SK-N-SH (cell line): ENCODE results near the gene TRPV6. TPM values are rescaled to one million over a fixed set of nuclear protein-coding genes. Genes with fewer than 3 reads are reported as not detected.

Experiments used
- CTCF ChIA-PET: fragments of 300-600, 350-600 bp; formaldehyde crosslinking; extraction: SDS; loops from one replicate; lab custom pipeline; 2021; lab: Yijun Ruan, JAX
- POLR2A ChIA-PET: fragments of 350-600 bp; sonication (Branson Sonifier 250); formaldehyde crosslinking; extraction: SDS; loops from one replicate; lab custom pipeline; 2020; ENCODE audit warnings: antibody characterized with exemption, inconsistent platforms; lab: Yijun Ruan, JAX
- DNase-seq: peaks from one replicate; pipeline ENCODE4 v3.0.0; 2012
- H2AFZ ChIP-seq: fragments of 200-600 bp; sonication (generic); 2 replicates; pipeline ENCODE4 v1.8.1; 2016; ENCODE audit warnings: antibody characterized with exemption, mild to moderate bottlenecking, low read depth
- H3F3A ChIP-seq: fragments of 200-600 bp; sonication (generic); replicated peaks from 2 replicates; pipeline ENCODE3; 2016; ENCODE audit warnings: antibody characterized with exemption, mild to moderate bottlenecking; ENCODE audit not compliant: insufficient read depth
- H3K27ac ChIP-seq, 2 experiments: fragments of 200-500 bp in 1 of 2; fragments of 200-600 bp in 1 of 2; sonication (Bioruptor generic) in 1 of 2; sonication (generic), shearing (Covaris generic) in 1 of 2; 2 replicates each; pipeline versions ENCODE4 v1.5.1 to v1.6.1; 2014 to 2016; ENCODE audit warnings: low read depth in 2 of 2, inconsistent platforms in 1 of 2, low read length in 1 of 2, mild to moderate bottlenecking in 1 of 2, mixed read lengths in 1 of 2
- H3K27me3 ChIP-seq: fragments of 200-600 bp; sonication (generic), shearing (Covaris generic); 2 replicates; pipeline ENCODE4 v1.6.1; 2016; ENCODE audit warnings: mixed run types; ENCODE audit not compliant: insufficient read depth
- H3K36me3 ChIP-seq, 2 experiments: fragments of 200-500 bp in 1 of 2; fragments of 200-600 bp in 1 of 2; sonication (Bioruptor generic) in 1 of 2; sonication (generic) in 1 of 2; replicated peaks in 1 of 2; 2 replicates each; pipeline versions ENCODE3 to v1.5.1; 2014 to 2016; ENCODE audit warnings: low read length in 1 of 2, mild to moderate bottlenecking in 1 of 2; ENCODE audit not compliant: insufficient read depth in 2 of 2, control insufficient read depth in 1 of 2
- H3K4me1 ChIP-seq, 2 experiments: fragments of 200-500 bp in 1 of 2; fragments of 200-600 bp in 1 of 2; sonication (Bioruptor generic) in 1 of 2; sonication (generic), shearing (Covaris generic) in 1 of 2; 2 replicates each; pipeline versions ENCODE4 v1.5.1 to v1.6.1; 2014 to 2016; ENCODE audit warnings: low read depth in 1 of 2, low read length in 1 of 2, mixed run types in 1 of 2; ENCODE audit not compliant: insufficient read depth in 2 of 2, control insufficient read depth in 1 of 2
- H3K4me2 ChIP-seq: fragments of 200-600 bp; sonication (generic), shearing (Covaris generic); 2 replicates; pipeline ENCODE4 v1.6.1; 2017; ENCODE audit warnings: mixed run types
- H3K4me3 ChIP-seq, 2 experiments: fragments of 200-500 bp in 1 of 2; fragments of 200-600 bp in 1 of 2; sonication (Bioruptor generic) in 1 of 2; sonication (generic), shearing (Covaris generic) in 1 of 2; 2 replicates each; pipeline versions ENCODE4 v1.5.1 to v1.8.1; 2014 to 2016; ENCODE audit warnings: low read depth in 2 of 2, inconsistent platforms in 1 of 2, low read length in 1 of 2, mild to moderate bottlenecking in 1 of 2, mixed read lengths in 1 of 2, moderate library complexity in 1 of 2
- H3K79me2 ChIP-seq: fragments of 200-600 bp; sonication (generic); 2 replicates; pipeline ENCODE4 v1.8.1; 2017; ENCODE audit warnings: mild to moderate bottlenecking; ENCODE audit not compliant: insufficient read depth
- H3K9ac ChIP-seq: fragments of 200-600 bp; sonication (generic); 2 replicates; pipeline ENCODE4 v1.6.1; 2017; ENCODE audit warnings: mixed run types
- H3K9me2 ChIP-seq: fragments of 200-600 bp; sonication (generic); 2 replicates; pipeline ENCODE4 v1.6.1; 2017; ENCODE audit warnings: mixed run types
- H3K9me3 ChIP-seq: fragments of 200-600 bp; sonication (generic); 2 replicates; pipeline ENCODE4 v1.6.1; 2017; ENCODE audit warnings: mixed run types, mild to moderate bottlenecking, moderate library complexity
- H4K20me1 ChIP-seq: fragments of 200-600 bp; sonication (generic); 2 replicates; pipeline ENCODE4 v1.6.1; 2017; ENCODE audit warnings: mild to moderate bottlenecking, mixed run types; ENCODE audit not compliant: insufficient read depth
- CTCF ChIP-seq: fragments of 200-600 bp; sonication (generic); IDR thresholded peaks from 2 replicates; pipeline ENCODE4 v1.6.1; 2017; ENCODE audit warnings: antibody characterized with exemption, mild to moderate bottlenecking, moderate library complexity
- ELF1 ChIP-seq: IDR thresholded peaks from 2 replicates; pipeline ENCODE4 v1.4.0; 2012
- FOXJ3 ChIP-seq: sonication (generic); formaldehyde crosslinking; IDR thresholded peaks from 2 replicates; pipeline ENCODE4 v1.5.1; 2020; ENCODE audit warnings: mild to moderate bottlenecking, missing genetic modification reagents
- GABPA ChIP-seq: IDR thresholded peaks from 2 replicates; pipeline ENCODE4 v1.4.0; 2012; ENCODE audit warnings: low read depth, mild to moderate bottlenecking
- GATA2 ChIP-seq: sonication (generic); formaldehyde crosslinking; IDR thresholded peaks from 2 replicates; pipeline ENCODE4 v1.5.0; 2020; ENCODE audit warnings: mild to moderate bottlenecking, missing genetic modification reagents
- MXI1 ChIP-seq: IDR thresholded peaks from 2 replicates; pipeline ENCODE4 v1.6.1; 2012; ENCODE audit warnings: mild to moderate bottlenecking, low read depth, low read length, improper control_type of control experiment
- NRF1 ChIP-seq: IDR thresholded peaks from 2 replicates; pipeline ENCODE4 v1.6.1; 2012; ENCODE audit warnings: low read depth, mild to moderate bottlenecking, low read length
- REST ChIP-seq: IDR thresholded peaks from 2 replicates; pipeline ENCODE4 v1.6.1; 2012; ENCODE audit warnings: mild to moderate bottlenecking, low read depth, low read length, moderate library complexity
- SMC3 ChIP-seq: IDR thresholded peaks from 2 replicates; pipeline ENCODE4 v1.6.1; 2012; ENCODE audit warnings: low read depth, low read length, improper control_type of control experiment
- TAF1 ChIP-seq: IDR thresholded peaks from 2 replicates; pipeline ENCODE4 v1.6.1; 2012; ENCODE audit warnings: low read depth, mild to moderate bottlenecking, low read length, moderate library complexity, borderline replicate concordance
- TEAD4 ChIP-seq: IDR thresholded peaks from 2 replicates; pipeline ENCODE4 v1.4.0; 2012; ENCODE audit warnings: mild to moderate bottlenecking, borderline replicate concordance; ENCODE audit not compliant: insufficient read depth
- WGBS: methylation state at CpG from one replicate; pipeline ENCODE4 v1.1.6; 2017; ENCODE audit warnings: low lambda C conversion rate; 5-methylcytosine and 5-hydroxymethylcytosine counted together
- polyA plus RNA-seq, 3 experiments: library from polyadenylated mRNA; depleted of rRNA; stranded (reverse); fragments of >200 nt; gene quantifications; 2 replicates each; pipeline ENCODE4 v1.2.3, GENCODE V29; 2012

The TRPV6 gene
- polyA plus RNA-seq, 1 of the 3 experiments (the other 2 are of a cell fraction), result not detected

- TF ChIP-seq REST, result no peak
- no peak for TF ChIP-seq CTCF
These were observed 5.4 kb upstream of the TRPV6 start (continued) for GRCh38 chr7:142890874-142891485.

GRCh38 chr7:142889816-142890215, 4.3 kb upstream of the TRPV6 start:
- Histone ChIP-seq H3K4me1 (no peaks in the 10 kb centered on the region), H3K9ac (no peak overlapping the region), H3K27me3 (peaks cover 15% of the 10 kb centered on the region), H3K9me3 (no peaks in the 10 kb centered on the region), H3K27ac (no peak overlapping the region), H3K4me2 (no peak overlapping the region), H3K36me3 (no peaks in the 10 kb centered on the region), H2AFZ (no peak overlapping the region), H4K20me1 (no peaks in the 10 kb centered on the region), H3K79me2 (no peaks in the 10 kb centered on the region), H3K9me2 (no peaks in the 10 kb centered on the region), H3K4me3 (no peak overlapping the region), H3F3A (no peaks in the 10 kb centered on the region)
- WGBS, result 44% methylated on average over 3 of the region's 3 CpGs
- ChIA-PET POLR2A (no interaction called here), CTCF (no interaction called here)
- no peak for DNase-seq
- TF ChIP-seq SMC3, result no peak
- TF ChIP-seq FOXJ3 (CRISPR knock-in tag), result no peak
- TF ChIP-seq MXI1, result no peak
- no peak for TF ChIP-seq TAF1
- TF ChIP-seq TEAD4, result no peak
- TF ChIP-seq ELF1, result no peak
- no peak for TF ChIP-seq GATA2
- no peak for TF ChIP-seq GABPA
- no peak for TF ChIP-seq NRF1
